ENCODE results near the gene TFR2. TPM values are rescaled to one million over a fixed set of nuclear protein-coding genes. Genes with fewer than 3 reads are reported as not detected.
A peak's percentile ranks its signal among the peaks of the same experiment; 100 is the strongest.

TFR2 gene
- total RNA-seq, 2 donors from 2014 or later, result 4.5 to 6.1 TPM

DNA sequence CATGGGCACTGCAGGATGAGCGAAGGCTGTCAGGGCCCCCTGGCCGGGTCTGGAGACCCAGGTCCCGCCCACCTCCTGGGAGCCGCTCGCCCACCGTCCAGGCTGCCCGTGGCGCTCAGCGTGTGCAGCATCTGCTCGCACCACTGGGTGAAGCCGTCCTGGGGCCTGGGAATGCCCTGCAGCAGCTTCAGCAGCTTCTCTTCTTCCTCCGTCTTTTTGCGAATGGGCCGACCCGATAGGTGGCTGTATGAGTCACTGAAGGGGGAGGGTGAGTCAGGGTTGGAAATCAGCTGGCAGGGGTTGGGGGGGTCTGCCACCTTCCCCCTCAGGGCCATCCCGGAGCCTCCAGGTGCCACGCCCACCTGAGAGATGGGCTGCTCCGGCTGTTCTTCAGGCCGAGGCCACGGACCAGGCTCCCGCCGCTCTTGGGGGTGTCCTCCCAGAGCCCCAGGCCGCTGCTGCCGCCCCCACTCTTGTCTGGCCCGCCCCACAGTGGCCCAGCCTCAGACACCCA is 40.9 kb upstream of the TFR2 start:
- H3K27ac Mint-ChIP-seq, result no peak overlapping the region
- no peak for DNase-seq
- ATAC-seq, result no peak

DNA sequence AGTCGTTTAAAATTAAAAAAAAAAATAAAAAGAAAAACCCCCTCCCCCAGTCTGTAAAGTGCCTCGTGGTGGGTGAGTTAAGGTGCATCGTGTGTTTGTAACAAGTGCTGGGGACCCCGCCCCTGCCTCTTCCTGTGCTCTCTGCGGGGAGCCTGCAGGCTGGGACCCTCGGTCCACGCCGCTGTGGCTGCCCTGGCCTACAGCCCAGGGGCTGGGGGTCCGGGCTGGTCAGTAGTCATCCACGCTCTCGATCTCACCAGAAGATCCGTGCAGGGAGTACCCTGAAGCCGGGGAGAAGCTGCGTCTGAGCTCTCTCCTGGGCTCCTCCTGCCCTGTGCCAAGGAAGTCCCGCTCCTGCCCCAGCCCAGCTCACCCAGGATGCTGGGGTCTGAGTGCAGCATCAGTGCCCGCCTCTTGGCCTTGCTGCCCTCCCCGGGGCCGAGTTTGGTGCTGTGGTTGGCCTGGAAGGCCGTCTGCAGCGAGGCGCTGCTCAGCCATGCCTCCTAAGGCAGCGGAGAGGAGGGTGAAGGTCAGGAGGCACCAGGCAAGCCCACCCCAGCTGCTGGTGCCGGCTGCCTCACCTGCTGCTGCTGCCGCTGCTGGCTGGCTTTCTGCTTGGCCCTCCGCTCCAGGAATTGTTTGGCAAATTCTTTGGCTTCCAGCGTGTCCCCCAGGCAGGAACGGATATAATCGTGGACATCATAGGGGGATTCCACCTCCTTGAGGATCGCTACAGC is 40.3 kb upstream of the TFR2 start:
- peak overlapping the region; percentile 53 for H3K27ac Mint-ChIP-seq
- peaks cover 2% of the 10 kb centered on the region for H3K36me3 Mint-ChIP-seq (ENCODE audit: low read depth)
- peak; percentile 7 for ATAC-seq
- H3K9me3 ChIP-seq (ENCODE audit: control insufficient read depth, low read length, poor library complexity, severe bottlenecking), result no peaks in the 10 kb centered on the region
- H3K4me3 Mint-ChIP-seq, result no peak overlapping the region
- H3K4me1 Mint-ChIP-seq, result peaks cover 28% of the 10 kb centered on the region
- H3K27me3 Mint-ChIP-seq, result no peaks in the 10 kb centered on the region
- no peak for DNase-seq

More for the DNA sequence above, 40.9 kb upstream of the TFR2 start:
- no peaks in the 10 kb centered on the region for H3K9me3 ChIP-seq (ENCODE audit: control insufficient read depth, low read length, poor library complexity, severe bottlenecking)
- no peak overlapping the region for H3K4me3 Mint-ChIP-seq
- H3K36me3 Mint-ChIP-seq (ENCODE audit: low read depth), result peaks cover 2% of the 10 kb centered on the region
- H3K27me3 Mint-ChIP-seq, result no peaks in the 10 kb centered on the region
- peaks cover 26% of the 10 kb centered on the region for H3K4me1 Mint-ChIP-seq

DNA sequence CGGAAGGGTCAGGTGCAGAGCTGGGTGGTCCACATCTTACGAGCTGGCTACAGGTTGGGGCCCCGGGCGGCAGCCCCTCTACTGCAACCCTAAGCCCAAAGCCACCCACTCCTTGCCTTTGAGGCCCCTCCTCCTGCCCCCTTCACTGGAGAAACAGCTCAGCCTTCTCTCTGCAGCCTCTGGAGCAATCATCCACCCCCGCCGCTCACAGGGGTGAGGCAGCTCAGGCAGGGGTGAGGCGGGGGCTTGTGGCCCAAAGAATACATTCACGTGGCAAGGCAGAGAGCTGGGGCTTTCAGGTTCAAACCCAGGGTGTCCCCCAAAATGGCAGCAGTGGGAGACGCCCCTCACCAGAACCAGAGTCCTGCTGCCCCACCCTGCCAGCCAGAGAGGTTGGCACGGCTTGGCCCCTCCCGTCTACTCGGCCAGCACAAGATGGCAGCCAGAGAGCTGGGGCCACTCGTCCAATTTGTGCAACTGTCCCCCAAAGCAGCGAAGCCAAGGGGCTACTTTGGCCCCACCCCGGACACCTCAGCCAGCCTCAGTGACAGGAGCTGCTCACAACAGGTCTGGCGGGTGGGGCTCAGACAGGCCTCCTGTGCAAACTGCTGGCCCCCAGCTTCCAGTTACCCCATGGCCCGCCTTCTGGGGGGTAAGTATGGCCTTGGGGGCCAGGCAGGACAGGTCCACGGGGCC is 39.4 kb upstream of the TFR2 start:
- H3K4me3 Mint-ChIP-seq, result no peak overlapping the region
- peaks cover 31% of the 10 kb centered on the region for H3K4me1 Mint-ChIP-seq

DNA sequence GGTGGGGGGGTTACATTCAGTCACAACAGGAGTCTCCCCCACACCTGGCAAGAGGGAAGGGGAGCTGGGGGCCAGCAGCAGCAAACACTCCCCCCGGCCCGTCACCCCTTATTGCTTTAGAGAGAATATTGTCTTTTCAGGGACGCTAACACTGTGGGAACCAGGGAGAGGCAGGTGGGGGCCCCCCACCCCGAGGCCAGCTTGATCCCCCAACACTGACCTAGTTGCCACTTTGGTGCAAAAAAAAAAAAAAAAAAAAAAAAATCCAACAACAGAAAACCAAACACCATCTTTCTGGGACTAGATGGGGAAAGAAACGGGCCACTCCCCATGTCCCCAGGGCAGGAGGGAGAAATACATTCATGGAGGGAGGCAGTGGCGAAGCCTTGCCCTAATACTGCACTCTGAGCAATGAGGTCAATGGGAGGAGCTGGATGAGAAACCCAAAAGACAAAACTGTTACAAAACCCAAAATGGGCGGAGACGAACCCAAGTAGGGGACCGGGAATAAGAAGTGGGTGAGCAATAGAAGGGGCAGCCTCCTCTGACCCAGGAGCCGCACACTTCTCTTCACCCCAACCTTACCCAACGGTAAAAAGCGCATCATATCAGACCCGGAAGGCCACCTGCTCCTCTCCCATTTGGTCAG is 38.7 kb upstream of the TFR2 start:
- DNase-seq (no peak), ATAC-seq (no peak)
- Mint-ChIP-seq H3K4me3 (peak overlapping the region; percentile 43), H3K27ac (peak overlapping the region; percentile 84), H3K36me3 (ENCODE audit: low read depth) (peaks cover 2% of the 10 kb centered on the region), H3K27me3 (no peaks in the 10 kb centered on the region), H3K4me1 (peaks cover 31% of the 10 kb centered on the region)
- H3K9me3 ChIP-seq (ENCODE audit: control insufficient read depth, low read length, poor library complexity, severe bottlenecking), result no peaks in the 10 kb centered on the region

More for the DNA sequence above, 39.4 kb upstream of the TFR2 start:
- H3K27ac Mint-ChIP-seq, result peak overlapping the region; percentile 84
- H3K9me3 ChIP-seq (ENCODE audit: control insufficient read depth, low read length, poor library complexity, severe bottlenecking), result no peaks in the 10 kb centered on the region
- ATAC-seq (no peak), DNase-seq (no peak)
- H3K27me3 Mint-ChIP-seq, result no peaks in the 10 kb centered on the region
- peaks cover 2% of the 10 kb centered on the region for H3K36me3 Mint-ChIP-seq (ENCODE audit: low read depth)

DNA sequence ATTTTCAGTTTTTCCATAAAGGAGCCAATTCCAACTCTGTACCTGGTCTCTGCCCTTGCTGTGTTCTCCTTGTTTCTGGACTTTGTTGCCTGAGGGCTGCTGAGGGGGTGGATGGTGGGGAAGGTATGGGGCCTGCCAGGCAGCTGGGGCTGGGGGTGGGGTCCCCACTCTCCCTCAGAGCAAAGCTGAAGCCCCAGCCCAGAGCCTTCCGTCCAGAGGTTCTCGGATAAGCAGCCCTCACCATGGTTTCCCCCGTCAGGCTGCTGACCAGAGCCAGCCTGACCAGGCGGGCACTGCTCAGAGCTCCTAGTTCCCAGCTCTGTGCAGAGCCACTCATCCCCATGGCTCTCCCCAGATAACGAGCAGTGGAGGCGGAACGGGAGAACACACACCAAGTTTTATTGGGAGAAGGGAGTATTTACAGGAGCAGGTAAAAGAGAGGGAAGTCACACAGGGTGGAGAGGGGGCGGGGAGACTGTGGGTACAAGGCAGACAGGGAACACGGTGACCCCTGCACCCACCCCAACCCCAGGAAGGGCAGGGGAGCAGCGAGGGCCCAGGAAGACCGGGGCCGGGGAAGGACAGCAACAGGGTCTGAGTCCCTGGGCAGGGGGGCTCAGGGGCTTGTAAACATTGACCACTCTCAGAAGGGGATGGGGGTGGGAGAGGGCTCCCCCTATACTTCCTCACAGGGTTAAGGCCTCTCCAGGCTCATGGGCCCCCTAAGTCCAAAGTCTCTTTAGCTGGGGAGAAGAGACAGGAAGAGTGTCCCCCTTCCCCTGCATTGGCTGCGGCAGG is 38.0 kb upstream of the TFR2 start:
- DNase-seq (no peak), ATAC-seq (no peak)
- Mint-ChIP-seq H3K36me3 (ENCODE audit: low read depth) (peaks cover 2% of the 10 kb centered on the region), H3K27ac (peak overlapping the region; percentile 84), H3K27me3 (no peaks in the 10 kb centered on the region), H3K4me3 (no peak overlapping the region), H3K4me1 (peaks cover 33% of the 10 kb centered on the region)
- no peaks in the 10 kb centered on the region for H3K9me3 ChIP-seq (ENCODE audit: control insufficient read depth, low read length, poor library complexity, severe bottlenecking)

DNA sequence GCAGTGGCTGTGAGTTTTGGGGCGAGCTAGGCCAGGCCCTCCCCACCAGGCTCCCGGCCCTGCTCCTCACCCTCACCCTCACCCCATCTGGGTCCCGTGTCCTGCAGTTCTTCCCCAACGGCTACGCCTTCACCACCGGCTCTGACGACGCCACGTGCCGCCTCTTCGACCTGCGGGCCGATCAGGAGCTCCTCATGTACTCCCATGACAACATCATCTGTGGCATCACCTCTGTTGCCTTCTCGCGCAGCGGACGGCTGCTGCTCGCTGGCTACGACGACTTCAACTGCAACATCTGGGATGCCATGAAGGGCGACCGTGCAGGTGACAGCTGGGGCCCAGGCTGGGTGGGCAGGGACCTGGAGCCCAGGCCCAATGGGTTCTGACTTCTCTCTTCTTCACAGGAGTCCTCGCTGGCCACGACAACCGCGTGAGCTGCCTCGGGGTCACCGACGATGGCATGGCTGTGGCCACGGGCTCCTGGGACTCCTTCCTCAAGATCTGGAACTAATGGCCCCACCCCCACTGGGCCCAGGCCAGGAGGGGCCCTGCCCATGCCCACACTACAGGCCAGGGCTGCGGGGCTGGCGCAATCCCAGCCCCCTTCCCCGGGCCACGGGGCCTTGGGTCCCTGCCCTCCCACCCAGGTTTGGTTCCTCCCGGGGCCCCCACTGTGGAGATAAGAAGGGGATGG is 37.1 kb upstream of the TFR2 start:
- Mint-ChIP-seq H3K27me3 (no peaks in the 10 kb centered on the region), H3K27ac (peak overlapping the region; percentile 53), H3K4me3 (peak overlapping the region; percentile 31), H3K4me1 (peaks cover 34% of the 10 kb centered on the region), H3K36me3 (ENCODE audit: low read depth) (peaks cover 4% of the 10 kb centered on the region)
- ATAC-seq (no peak), DNase-seq (no peak)
- no peaks in the 10 kb centered on the region for H3K9me3 ChIP-seq (ENCODE audit: control insufficient read depth, low read length, poor library complexity, severe bottlenecking)

DNA sequence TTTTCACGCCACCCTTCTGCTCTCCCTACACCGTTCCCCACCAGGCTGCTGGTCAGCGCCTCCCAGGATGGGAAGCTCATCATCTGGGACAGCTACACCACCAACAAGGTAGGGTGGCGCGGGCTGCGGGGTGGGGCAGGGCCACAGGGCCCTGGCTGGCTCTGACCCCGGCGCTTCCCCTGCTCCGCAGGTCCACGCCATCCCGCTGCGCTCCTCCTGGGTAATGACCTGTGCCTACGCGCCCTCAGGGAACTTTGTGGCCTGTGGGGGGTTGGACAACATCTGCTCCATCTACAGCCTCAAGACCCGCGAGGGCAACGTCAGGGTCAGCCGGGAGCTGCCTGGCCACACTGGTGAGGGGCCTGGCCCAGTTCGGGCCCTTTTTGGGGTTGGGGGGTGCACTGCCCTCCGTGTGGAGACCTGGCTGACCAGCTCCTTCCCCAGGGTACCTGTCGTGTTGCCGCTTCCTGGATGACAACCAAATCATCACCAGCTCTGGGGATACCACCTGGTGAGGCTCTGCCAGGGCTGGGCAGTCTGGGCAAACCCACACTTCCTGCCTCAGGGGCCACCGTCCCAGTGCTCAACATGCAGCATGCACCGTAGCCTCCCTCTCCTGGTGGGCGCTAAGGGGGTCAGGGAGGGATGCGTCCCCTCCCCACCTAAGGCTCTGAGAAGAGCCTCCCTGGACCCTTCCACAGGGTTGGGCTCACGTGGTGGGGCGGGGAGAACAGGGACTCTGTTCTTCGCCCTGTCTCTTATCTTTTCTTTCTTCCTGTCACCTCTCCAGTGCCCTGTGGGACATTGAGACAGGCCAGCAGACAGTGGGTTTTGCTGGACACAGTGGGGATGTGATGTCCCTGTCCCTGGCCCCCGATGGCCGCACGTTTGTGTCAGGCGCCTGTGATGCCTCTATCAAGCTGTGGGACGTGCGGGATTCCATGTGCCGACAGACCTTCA is 36.2 kb upstream of the TFR2 start:
- peaks cover 37% of the 10 kb centered on the region for H3K4me1 Mint-ChIP-seq
- peak overlapping the region; percentile 36 for H3K4me3 Mint-ChIP-seq
- ATAC-seq (no peak), DNase-seq (no peak)
- no peaks in the 10 kb centered on the region for H3K9me3 ChIP-seq (ENCODE audit: control insufficient read depth, low read length, poor library complexity, severe bottlenecking)
- peaks cover 4% of the 10 kb centered on the region for H3K36me3 Mint-ChIP-seq (ENCODE audit: low read depth)
- H3K27me3 Mint-ChIP-seq, result no peaks in the 10 kb centered on the region
- peak overlapping the region; percentile 53 for H3K27ac Mint-ChIP-seq

DNA sequence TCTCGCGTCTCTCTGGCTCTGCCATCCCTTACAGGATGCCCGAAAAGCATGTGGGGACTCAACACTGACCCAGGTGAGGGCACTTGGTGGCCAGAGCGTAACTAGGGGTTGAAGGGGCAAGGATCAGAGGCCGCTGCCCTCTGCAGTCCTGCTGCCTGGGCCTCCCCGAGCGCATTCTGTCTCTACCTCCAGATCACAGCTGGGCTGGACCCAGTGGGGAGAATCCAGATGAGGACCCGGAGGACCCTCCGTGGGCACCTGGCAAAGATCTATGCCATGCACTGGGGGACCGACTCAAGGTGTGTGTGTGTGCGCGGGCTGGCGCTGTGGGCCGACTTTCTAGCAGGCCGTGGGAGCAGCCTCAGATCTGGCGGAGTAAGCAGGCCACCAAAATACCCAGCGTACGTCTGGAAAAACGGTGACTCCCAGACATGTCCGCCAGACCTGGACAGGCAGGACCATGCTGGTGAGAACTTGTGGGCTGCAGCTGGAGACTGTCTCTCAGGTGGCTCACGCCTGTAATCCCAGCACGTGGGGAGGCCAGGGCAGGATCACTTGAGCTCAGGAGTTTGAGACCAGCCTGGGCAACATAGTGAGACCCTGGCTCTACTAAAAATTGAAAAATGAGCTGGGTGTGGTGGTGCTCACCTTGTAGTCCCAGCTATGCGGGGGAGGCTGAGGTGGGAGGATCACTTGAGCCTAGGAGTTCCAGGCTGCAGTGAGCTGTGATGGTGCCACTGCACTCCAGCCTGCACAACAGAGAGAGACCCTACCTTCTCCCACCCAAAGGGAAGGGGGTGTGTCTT is 35.4 kb upstream of the TFR2 start:
- H3K9me3 ChIP-seq (ENCODE audit: control insufficient read depth, low read length, poor library complexity, severe bottlenecking), result no peaks in the 10 kb centered on the region
- DNase-seq (no peak), ATAC-seq (no peak)
- H3K4me3 Mint-ChIP-seq, result peak overlapping the region; percentile 98
- H3K27ac Mint-ChIP-seq, result peak overlapping the region; percentile 95
- peaks cover 38% of the 10 kb centered on the region for H3K4me1 Mint-ChIP-seq
- H3K36me3 Mint-ChIP-seq (ENCODE audit: low read depth), result peaks cover 4% of the 10 kb centered on the region
- H3K27me3 Mint-ChIP-seq, result no peaks in the 10 kb centered on the region

DNA sequence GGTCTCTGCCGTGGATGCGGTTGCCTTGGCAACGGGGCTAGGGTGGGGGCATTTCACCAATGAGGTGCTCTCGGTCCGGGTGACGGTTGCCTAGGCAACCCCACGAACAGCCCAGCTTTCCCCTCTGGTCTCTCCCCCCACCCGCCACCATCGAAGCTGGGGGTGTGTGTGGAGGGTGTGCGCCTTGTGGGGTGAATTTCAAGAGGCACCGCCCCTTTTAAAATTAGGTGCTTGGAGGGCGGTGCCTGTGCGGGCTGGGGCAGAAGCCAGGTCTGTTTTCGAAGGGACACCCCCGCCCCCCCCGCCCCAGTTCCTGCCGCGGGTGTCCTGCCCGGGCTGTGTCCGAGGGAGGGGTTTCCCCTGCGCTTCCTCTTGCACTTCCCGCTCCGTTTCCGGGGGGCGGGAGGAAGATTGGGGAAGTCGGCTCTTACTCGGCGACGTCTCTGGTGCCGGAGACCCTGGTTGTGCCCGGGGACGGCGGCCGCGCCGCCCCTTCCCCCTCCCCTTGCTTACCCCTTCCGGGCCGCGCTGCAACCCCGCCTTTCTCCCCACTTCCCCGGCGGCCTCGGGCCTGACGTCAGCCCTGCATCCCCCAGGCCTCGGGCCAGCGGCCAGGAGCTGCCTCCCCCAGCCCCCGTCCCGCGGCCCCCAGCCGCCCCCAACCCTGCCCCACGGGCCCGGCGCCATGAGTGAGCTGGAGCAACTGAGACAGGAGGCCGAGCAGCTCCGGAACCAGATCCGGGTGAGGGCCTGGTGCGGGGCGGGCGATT is 34.4 kb upstream of the TFR2 start:
- DNase-seq, result peak; percentile 87 to 91 (median 87)
- Mint-ChIP-seq H3K4me3 (peak overlapping the region; percentile 98), H3K27me3 (no peaks in the 10 kb centered on the region), H3K36me3 (ENCODE audit: low read depth) (peaks cover 4% of the 10 kb centered on the region), H3K4me1 (peaks cover 39% of the 10 kb centered on the region), H3K27ac (peak overlapping the region; percentile 95)
- ATAC-seq, result peak; percentile 72
- H3K9me3 ChIP-seq (ENCODE audit: control insufficient read depth, low read length, poor library complexity, severe bottlenecking), result no peaks in the 10 kb centered on the region

DNA sequence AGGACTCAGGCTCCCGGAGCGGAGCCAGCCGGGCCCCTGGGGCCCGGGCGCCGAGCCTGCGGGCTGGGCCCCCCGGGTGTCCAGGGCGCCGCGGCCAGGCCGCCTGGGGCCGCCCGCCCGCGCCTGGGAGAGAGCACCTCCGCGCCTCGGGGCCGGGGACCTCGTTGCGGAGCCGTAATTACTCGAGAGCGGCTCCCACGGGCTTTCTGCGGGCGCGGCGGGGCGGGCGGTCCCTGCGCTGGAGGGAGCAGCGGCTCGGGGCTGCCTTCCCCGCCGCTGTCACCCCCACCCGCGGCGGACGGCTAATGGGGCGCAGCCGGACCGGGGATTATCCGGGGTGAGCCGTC is 33.7 kb upstream of the TFR2 start:
- peak overlapping the region; percentile 95 for H3K27ac Mint-ChIP-seq
- no peaks in the 10 kb centered on the region for H3K9me3 ChIP-seq (ENCODE audit: control insufficient read depth, low read length, poor library complexity, severe bottlenecking)
- peak; percentile 2 for ATAC-seq
- DNase-seq, result peak in 1 of 3 donors; percentile 41
- peak overlapping the region; percentile 98 for H3K4me3 Mint-ChIP-seq
- H3K27me3 Mint-ChIP-seq, result no peaks in the 10 kb centered on the region
- peaks cover 4% of the 10 kb centered on the region for H3K36me3 Mint-ChIP-seq (ENCODE audit: low read depth)
- peaks cover 33% of the 10 kb centered on the region for H3K4me1 Mint-ChIP-seq
